Activated CD4-positive, alpha-beta T cell treated with anti-CD3 and anti-CD28 coated beads for 36 hours (primary cell): ENCODE data around the gene ATRX. TPM values are rescaled to one million over a fixed set of nuclear protein-coding genes. Genes with fewer than 3 reads are reported as not detected.
"Not testable (repeated sequence)": the region's sequence is repeated elsewhere in the genome, so short reads cannot be mapped to it uniquely, and the experiment has no call there.

Experiments used
- ATAC-seq: fragments of 200-7000 bp; cut with Tn5 transposase; one replicate; pipeline ENCODE4 v1.10.0; 2021; ENCODE audit warnings: mild to moderate bottlenecking, moderate library complexity
- CTCF ChIA-PET: fragments of 350-600 bp; sonication (Branson Sonifier 250); formaldehyde crosslinking; loops from one replicate; lab custom pipeline; 2021; ENCODE audit warnings: antibody characterized with exemption; lab: Charles Lee
- POLR2A ChIA-PET: fragments of 350-600 bp; sonication (Branson Sonifier 250); formaldehyde crosslinking; loops from one replicate; lab custom pipeline; 2021; ENCODE audit warnings: antibody characterized with exemption, inconsistent platforms; lab: Charles Lee
- DNase-seq: peaks from one replicate; pipeline ENCODE4 v3.0.0-alpha.2; 2020
- H3K27ac Mint-ChIP-seq: one replicate; pipeline ENCODE4 v1.8.0; 2021; ENCODE audit warnings: mixed read lengths
- H3K27me3 Mint-ChIP-seq: one replicate; pipeline ENCODE4 v1.8.0; 2021; ENCODE audit warnings: mixed read lengths
- H3K36me3 Mint-ChIP-seq: one replicate; pipeline ENCODE4 v1.8.0; 2021; ENCODE audit warnings: low read depth, mixed read lengths
- H3K4me1 Mint-ChIP-seq: one replicate; pipeline ENCODE4 v1.8.0; 2021; ENCODE audit warnings: mixed read lengths
- H3K4me3 Mint-ChIP-seq: one replicate; pipeline ENCODE4 v1.8.0; 2021; ENCODE audit warnings: mild to moderate bottlenecking, moderate library complexity, mixed read lengths
- H3K9me3 Mint-ChIP-seq: one replicate; pipeline ENCODE4 v1.8.0; 2021; ENCODE audit warnings: low read depth, mixed read lengths
- intact Hi-C, 2 experiments: fragments of 100-400 bp; cut with DNase I in 1 of 2; cut with micrococcal nuclease in 1 of 2; formaldehyde crosslinking; loops; one replicate each; pipeline versions ENCODE4 v1.14.2 to v1.15.1; 2022 to 2024; cut with DNase I, micrococcal nuclease
- total RNA-seq, 2 experiments: library from RNA; stranded (reverse); gene quantifications; one replicate each; pipeline ENCODE4 v1.2.3, GENCODE V29; 2021

The ATRX gene
- total RNA-seq, 2 experiments from 2014 or later: 52.1 to 70.6 TPM

DNA sequence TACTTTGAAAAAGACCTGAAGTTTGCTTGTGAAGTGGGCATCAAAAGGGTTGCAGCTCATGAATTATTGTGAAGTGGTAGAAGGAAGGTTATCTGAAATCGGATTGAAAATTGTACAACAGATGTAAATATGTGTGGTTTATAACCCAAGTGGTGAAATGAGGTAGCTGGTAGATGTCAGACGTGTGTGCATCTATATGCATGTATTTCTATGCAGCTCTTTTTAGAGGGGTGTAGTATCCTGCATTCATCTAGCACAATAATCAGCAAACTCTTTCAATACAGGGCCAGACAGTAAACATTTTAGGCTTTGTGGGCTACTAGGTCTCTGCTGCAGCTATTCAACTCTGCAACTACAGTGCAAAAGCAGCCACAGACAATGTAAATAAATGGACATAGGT lies 9.4 kb downstream of the ATRX start:
- POLR2A ChIA-PET: interaction anchor here (0.5 kb wide), 1 partner anchor 94 kb away, joined by 4 read pairs; no protein-coding TSS in a partner anchor
- DNase-seq (no peak), ATAC-seq (no peak)
- no peaks in the 10 kb centered on the region for H3K9me3 Mint-ChIP-seq
- H3K27me3 Mint-ChIP-seq: no peaks in the 10 kb centered on the region
- intact Hi-C loops: loop anchor here in 1 of 2 experiments (10.0 kb wide), 1 partner anchor 48 kb away; no protein-coding TSS in a partner anchor
- H3K4me3 Mint-ChIP-seq: no peak overlapping the region
- CTCF ChIA-PET: interaction anchor here (0.6 kb wide), 1 partner anchor 1389 kb away, joined by 4 read pairs; no protein-coding TSS in a partner anchor
- H3K4me1 Mint-ChIP-seq: peaks cover 28% of the 10 kb centered on the region
- H3K27ac Mint-ChIP-seq: no peak overlapping the region
- peaks cover 16% of the 10 kb centered on the region for H3K36me3 Mint-ChIP-seq

DNA sequence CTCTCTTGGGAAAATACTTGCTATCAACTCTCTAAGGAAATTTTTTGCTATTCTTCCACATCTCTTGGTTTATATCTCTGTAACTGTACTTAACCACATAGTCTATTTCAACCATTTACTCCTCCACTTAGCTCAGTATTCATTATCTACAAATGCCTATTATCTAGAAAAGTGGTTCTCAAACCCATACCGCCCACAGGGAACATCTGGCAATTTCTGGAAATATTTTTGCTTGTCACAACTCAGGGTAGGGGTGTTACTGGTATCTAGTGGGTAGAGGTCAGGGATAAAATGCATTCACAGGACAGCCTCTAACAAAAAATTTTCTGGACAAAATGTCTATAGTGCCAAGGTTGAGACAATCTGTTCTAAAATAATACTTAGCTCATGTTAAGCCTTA lies 14.4 kb downstream of the ATRX start:
- Mint-ChIP-seq H3K27me3 (no peaks in the 10 kb centered on the region), H3K4me1 (peaks cover 23% of the 10 kb centered on the region), H3K36me3 (peaks cover 8% of the 10 kb centered on the region), H3K4me3 (no peak overlapping the region), H3K9me3 (no peaks in the 10 kb centered on the region), H3K27ac (no peak overlapping the region)
- ChIA-PET POLR2A (no interaction called here), CTCF (interaction anchor here (0.7 kb wide), 1 partner anchor 12 kb away, joined by 3 read pairs; no protein-coding TSS in a partner anchor)
- DNase-seq (no peak), ATAC-seq (no peak)
- intact Hi-C loops: loop anchor here in 1 of 2 experiments (10.0 kb wide), 1 partner anchor 53 kb away; no protein-coding TSS in a partner anchor

DNA sequence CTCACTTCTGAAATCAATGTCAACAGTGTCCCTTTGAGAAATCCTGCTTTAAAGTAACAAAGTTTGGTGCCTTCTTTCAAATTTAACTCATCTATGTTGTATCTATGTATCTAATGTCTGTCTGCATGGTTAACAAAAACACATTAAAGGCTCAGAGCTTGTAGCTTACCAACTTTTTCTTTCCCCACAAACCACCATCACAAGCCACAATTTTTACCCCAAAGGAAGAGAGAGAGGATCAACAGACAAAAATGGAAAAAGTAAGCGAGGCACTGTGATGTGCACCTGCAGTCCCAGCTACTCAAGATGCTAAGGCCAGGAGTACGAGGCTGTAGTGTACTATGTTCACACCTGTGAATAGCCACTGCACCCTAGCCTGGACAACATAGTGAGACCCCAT lies 17.2 kb downstream of the ATRX start:
- ChIA-PET CTCF (no interaction called here), POLR2A (no interaction called here)
- Mint-ChIP-seq H3K27ac (peak overlapping the region; percentile 20), H3K27me3 (no peaks in the 10 kb centered on the region), H3K4me3 (no peak overlapping the region), H3K9me3 (no peaks in the 10 kb centered on the region), H3K4me1 (peaks cover 24% of the 10 kb centered on the region), H3K36me3 (peaks cover 6% of the 10 kb centered on the region)
- ATAC-seq: no peak
- intact Hi-C loops: no loop called here
- DNase-seq: no peak

DNA sequence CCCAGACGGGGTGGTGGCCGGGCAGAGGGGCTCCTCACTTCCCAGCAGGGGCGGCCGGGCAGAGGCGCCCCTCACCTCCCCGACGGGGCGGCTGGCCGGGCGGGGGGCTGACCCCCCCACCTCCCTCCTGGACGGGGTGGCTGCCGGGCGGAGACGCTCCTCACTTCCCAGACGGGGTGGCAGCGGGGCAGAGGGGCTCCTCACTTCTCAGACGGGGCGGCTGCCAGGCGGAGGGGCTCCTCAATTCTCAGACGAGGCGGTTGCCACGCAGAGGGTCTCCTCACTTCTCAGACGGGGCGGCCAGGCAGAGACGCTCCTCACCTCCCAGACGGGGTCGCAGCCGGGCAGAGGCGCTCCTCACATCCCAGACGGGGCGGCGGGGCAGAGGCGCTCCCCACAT lies 19.8 kb downstream of the ATRX start:
- H3K27me3 Mint-ChIP-seq, ATAC-seq: not testable (repeated sequence)

DNA sequence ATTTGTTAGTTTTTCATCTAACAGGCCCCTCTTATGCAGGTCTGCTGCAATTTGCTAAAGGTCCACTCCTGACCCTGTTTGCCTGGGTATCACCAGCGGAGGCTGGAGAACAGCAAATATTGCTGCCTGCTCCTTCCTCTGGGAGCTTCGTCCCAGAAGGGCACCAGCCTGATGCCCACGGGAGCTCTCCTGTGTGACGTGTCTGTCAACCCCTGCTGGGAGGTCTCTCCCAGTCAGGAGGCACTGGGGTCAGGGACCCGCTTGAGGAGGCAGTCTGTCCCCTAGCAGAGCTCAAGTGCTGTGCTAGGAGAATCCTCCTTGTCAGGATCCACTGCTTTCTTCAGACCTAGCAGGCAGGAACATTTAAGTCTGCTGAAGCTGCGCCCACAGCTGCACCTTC lies 30.5 kb downstream of the ATRX start:
- ATAC-seq (no peak), DNase-seq (no peak)
- ChIA-PET CTCF (no interaction called here), POLR2A (no interaction called here)
- H3K4me1 Mint-ChIP-seq: peaks cover 2% of the 10 kb centered on the region
- H3K9me3 Mint-ChIP-seq: no peaks in the 10 kb centered on the region
- intact Hi-C loops: no loop called here
- H3K36me3 Mint-ChIP-seq: peaks cover 6% of the 10 kb centered on the region
- no peak overlapping the region for H3K4me3 Mint-ChIP-seq
- H3K27me3 Mint-ChIP-seq: no peaks in the 10 kb centered on the region
- no peak overlapping the region for H3K27ac Mint-ChIP-seq

More for the DNA sequence above, 19.8 kb downstream of the ATRX start:
- H3K9me3 Mint-ChIP-seq, intact Hi-C loops, H3K27ac Mint-ChIP-seq, CTCF ChIA-PET, DNase-seq, POLR2A ChIA-PET, H3K4me3 Mint-ChIP-seq, H3K36me3 Mint-ChIP-seq: not testable (repeated sequence)
- H3K4me1 Mint-ChIP-seq: peaks cover 20% of the 10 kb centered on the region

DNA sequence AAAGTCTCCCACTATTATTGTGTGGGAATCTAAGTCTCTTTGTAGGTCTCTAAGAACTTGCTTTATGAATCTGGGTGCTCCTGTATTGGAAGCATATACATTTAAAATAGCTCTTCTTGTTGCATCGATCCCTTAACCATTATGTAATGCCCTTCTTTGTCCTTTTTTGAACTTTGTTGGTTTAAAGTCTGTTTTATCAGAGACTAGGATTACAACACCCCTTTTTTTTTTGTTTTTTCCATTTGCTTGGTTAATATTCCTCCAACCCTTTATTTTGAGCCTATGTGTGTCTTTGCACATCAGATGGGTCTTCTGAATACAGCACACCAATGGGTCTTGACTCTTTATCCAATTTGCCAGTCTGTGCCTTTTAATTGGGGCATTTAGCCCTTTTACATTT lies 32.1 kb downstream of the ATRX start:
- H3K9me3 Mint-ChIP-seq, H3K4me3 Mint-ChIP-seq, intact Hi-C loops, H3K27me3 Mint-ChIP-seq, H3K27ac Mint-ChIP-seq, H3K36me3 Mint-ChIP-seq, ATAC-seq, H3K4me1 Mint-ChIP-seq, DNase-seq, POLR2A ChIA-PET: not testable (repeated sequence)
- CTCF ChIA-PET: interaction anchor here (0.6 kb wide), 1 partner anchor 120 kb away, joined by 5 read pairs; no protein-coding TSS in a partner anchor

DNA sequence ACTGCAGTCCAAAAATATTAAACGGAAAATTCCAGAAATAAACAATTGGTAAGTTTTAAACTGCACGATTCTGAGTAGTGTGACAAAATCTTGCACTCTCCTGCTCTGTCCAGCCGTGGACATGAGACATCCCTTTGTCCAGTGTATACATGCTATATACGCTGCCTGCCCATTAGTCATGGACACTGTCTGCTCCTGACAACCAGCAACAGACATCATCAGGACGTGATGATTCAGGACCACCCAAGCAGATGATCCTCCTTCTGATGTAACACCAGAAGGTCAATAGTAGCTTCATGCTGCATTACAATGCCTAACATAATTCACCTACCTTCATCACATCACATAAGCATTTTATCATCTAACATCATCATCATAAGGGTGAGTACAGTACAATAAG lies 36.3 kb downstream of the ATRX start:
- CTCF ChIA-PET: no interaction called here
- H3K4me1 Mint-ChIP-seq: peaks cover 12% of the 10 kb centered on the region
- no peak for DNase-seq

DNA sequence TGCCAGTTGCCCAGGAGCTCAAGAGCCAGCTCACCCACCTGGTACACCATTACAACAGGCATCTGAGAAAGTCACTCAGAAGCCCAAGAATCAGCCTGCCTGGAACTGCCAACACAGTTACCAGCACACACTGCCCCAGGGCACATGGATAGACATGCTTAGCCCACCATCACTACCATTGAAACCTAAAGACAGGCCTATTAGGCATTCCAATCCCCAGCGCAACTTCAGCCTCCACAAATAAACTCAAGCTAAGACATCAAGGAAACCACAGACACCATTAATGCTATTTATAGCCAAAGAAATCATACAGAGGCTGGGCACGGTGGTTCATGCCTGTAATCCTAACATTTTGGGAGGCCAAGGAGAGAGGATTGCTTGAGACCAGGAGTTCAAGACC lies 42.3 kb downstream of the ATRX start:
- H3K27me3 Mint-ChIP-seq: no peaks in the 10 kb centered on the region
- ATAC-seq (no peak), DNase-seq (no peak)
- H3K4me3 Mint-ChIP-seq: no peak overlapping the region
- CTCF ChIA-PET: no interaction called here
- H3K4me1 Mint-ChIP-seq: peaks cover 45% of the 10 kb centered on the region
- intact Hi-C loops: no loop called here
- peak overlapping the region; percentile 52 for H3K27ac Mint-ChIP-seq
- POLR2A ChIA-PET: no interaction called here
- no peaks in the 10 kb centered on the region for H3K9me3 Mint-ChIP-seq
- peaks cover 8% of the 10 kb centered on the region for H3K36me3 Mint-ChIP-seq

More for the DNA sequence above, 36.3 kb downstream of the ATRX start:
- Mint-ChIP-seq H3K27ac (no peak overlapping the region), H3K4me3 (no peak overlapping the region), H3K9me3 (no peaks in the 10 kb centered on the region), H3K27me3 (no peaks in the 10 kb centered on the region), H3K36me3 (peaks cover 1% of the 10 kb centered on the region)
- intact Hi-C loops: no loop called here
- no peak for ATAC-seq
- POLR2A ChIA-PET: no interaction called here

DNA sequence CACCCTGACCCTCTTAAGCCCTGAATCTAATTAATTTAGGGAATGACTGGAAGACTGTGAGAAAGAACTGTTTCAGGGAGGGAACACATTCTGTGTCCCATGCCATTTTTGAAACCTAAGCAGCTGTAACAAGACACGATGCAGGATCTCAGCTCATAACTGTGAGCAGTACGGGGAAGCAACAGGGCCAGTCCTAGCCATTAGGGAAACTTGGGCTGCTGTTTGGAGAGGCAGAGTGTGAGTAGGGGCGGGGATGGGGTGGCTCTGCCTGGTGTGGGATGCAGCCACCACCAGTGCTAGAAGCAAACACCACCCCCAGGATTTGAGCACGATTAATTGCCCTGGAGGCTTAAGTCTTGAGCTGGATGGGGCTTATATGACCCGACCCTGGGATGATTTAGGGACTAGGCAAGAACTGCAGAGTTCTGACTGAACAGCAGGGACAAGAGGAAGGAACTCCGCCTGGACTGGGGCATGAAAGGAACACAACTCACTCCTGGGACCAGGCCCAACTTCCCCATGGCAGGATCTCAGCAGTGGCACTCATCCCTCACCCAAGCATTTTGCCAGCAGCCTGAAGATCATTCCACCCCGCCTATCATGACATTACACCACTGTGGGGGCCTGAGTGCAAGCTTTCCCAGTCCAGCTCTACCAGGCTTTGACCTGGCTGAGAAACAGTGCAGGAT lies 43.1 kb downstream of the ATRX start:
- ChIA-PET POLR2A (no interaction called here), CTCF (no interaction called here)
- H3K4me1 Mint-ChIP-seq: peaks cover 43% of the 10 kb centered on the region
- peak overlapping the region; percentile 52 for H3K27ac Mint-ChIP-seq
- H3K36me3 Mint-ChIP-seq: peaks cover 8% of the 10 kb centered on the region
- ATAC-seq: no peak
- H3K4me3 Mint-ChIP-seq: no peak overlapping the region
- H3K27me3 Mint-ChIP-seq: no peaks in the 10 kb centered on the region
- DNase-seq: no peak
- no peaks in the 10 kb centered on the region for H3K9me3 Mint-ChIP-seq
- intact Hi-C loops: no loop called here

DNA sequence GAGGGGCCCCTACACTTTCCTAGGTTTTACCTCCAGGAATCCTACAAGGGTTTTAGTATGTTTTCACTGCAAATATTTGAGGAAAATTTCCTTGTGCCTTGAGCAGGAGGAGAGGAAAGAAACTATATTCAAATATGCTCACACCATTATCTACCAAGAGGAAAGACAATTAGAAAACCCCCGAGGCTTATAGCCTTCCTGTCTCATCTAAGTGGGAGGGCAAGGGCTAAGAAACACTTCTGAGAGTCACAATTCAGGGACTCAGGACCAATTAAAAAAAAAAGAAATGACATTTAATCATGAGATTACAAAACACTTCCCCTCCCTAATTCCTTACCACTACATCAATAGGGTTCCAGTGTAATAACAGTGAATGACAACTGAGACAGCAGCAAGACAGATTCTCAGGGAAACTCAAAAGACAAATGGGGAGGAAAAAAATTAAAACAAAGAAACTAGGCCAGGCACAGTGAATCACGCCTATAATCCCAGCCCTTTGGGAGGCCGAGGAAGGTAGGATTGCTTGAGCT lies 45.6 kb downstream of the ATRX start:
- H3K27me3 Mint-ChIP-seq: no peaks in the 10 kb centered on the region
- H3K9me3 Mint-ChIP-seq: no peaks in the 10 kb centered on the region
- H3K4me1 Mint-ChIP-seq: peaks cover 36% of the 10 kb centered on the region
- CTCF ChIA-PET: no interaction called here
- no peak overlapping the region for H3K4me3 Mint-ChIP-seq
- DNase-seq (no peak), ATAC-seq (no peak)
- intact Hi-C loops: no loop called here
- H3K27ac Mint-ChIP-seq: peak overlapping the region; percentile 20
- POLR2A ChIA-PET: interaction anchor here (0.6 kb wide), 1 partner anchor 483 kb away, joined by 3 read pairs; no protein-coding TSS in a partner anchor
- peaks cover 13% of the 10 kb centered on the region for H3K36me3 Mint-ChIP-seq

DNA sequence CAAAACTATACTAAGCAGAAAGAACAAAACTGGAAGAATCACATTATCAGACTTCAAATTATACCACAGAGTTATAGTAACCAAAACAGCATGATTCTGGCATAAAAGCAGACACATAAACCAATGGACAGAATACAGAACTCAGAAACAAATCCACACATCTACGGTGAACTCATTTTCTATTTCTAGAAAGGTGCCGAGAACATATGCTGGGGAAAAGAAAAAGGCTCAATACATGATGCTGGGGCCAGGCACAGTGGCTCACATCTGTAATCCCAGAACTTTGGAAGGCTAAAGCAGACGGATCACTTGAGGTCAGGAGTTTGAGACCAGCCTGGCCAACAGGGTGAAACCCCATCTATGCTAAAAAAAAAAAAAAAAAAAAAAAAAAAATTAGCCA lies 52.7 kb downstream of the ATRX start:
- no peak for DNase-seq
- Mint-ChIP-seq H3K36me3 (peaks cover 5% of the 10 kb centered on the region), H3K4me1 (peaks cover 30% of the 10 kb centered on the region), H3K27ac (no peak overlapping the region), H3K4me3 (no peak overlapping the region), H3K9me3 (no peaks in the 10 kb centered on the region), H3K27me3 (no peaks in the 10 kb centered on the region)
- ChIA-PET CTCF (no interaction called here), POLR2A (no interaction called here)
- no peak for ATAC-seq
- intact Hi-C loops: no loop called here
